Measurements from ENCODE around the gene KANTR. TPM values are rescaled to one million over a fixed set of nuclear protein-coding genes. Genes with fewer than 3 reads are reported as not detected.

KANTR gene
- total and polyA plus RNA-seq, 3 donors from 2014 or later, result 3.0 to 46.1 (median 39.3) TPM

DNA sequence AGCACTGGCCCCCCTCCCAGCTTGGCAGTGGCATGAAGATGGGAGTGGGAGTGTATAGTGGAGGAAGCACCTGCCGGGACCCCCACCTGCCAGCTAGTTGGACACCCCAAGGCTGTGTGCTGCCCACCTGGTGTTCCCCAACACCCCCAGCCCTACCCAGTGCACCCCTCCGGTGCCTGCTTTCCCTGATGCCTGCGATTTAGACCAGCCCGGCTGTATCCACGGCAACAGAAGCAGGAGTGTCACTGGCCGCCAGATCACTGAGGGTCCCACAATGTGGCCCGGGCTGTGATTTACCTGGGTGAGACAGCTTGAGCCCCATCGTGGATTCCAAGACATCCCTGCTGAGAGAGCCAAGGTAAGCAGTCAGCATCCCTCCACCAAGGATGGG lies 44.8 kb upstream of the KANTR start:
- Histone ChIP-seq H3K27ac (no peak overlapping the region), H3K27me3 (no peaks in the 10 kb centered on the region), H3K4me1 (no peaks in the 10 kb centered on the region), H3K4me3 (peak overlapping the region; percentile 44 to 53), H3K9me3 (no peaks in the 10 kb centered on the region), H3K36me3 (ENCODE audit: low read depth, missing control alignments) (no peaks in the 10 kb centered on the region)
- TF ChIP-seq CTCF (IDR thresholded peaks at IDR 0.05) (no peak), POLR2A (IDR thresholded peaks at IDR 0.05) (no peak)
- 17% methylated on average over 4 of the region's 8 CpGs; no CpG with 5 or more reads in 1 of the 2 donors for WGBS, 2 donors
- DNase-seq, result no peak
- intact Hi-C loops (cut with DNase I; ENCODE audit: low total_unique reads), result no loop called here

DNA sequence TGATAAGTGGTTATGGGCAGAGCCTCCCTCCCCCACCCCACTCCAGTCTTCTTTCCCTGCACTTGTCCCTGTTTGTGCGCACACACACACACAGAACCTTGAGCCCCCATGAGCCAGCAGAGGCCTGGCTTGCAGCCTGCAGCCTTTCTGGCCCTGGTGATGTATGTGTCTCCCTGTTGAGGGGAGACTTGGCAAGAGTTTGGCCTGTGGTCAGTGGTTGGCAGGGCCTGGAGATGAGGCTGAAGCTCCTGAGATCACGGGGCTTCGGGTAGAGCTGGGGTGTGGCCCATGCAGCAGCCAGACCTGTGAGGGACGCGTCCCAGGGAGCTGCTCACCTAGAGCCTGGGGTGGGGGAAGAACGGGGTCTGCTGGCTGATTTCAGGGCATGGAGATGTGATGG lies 43.1 kb upstream of the KANTR start:
- H3K4me3 ChIP-seq, result no peak overlapping the region
- no peak for TF ChIP-seq POLR2A (IDR thresholded peaks at IDR 0.05)
- TF ChIP-seq CTCF (IDR thresholded peaks at IDR 0.05), result no peak
- H3K36me3 ChIP-seq (ENCODE audit: low read depth, missing control alignments), result no peaks in the 10 kb centered on the region
- no peaks in the 10 kb centered on the region for H3K27me3 ChIP-seq
- no peaks in the 10 kb centered on the region for H3K4me1 ChIP-seq
- H3K9me3 ChIP-seq, result no peaks in the 10 kb centered on the region
- intact Hi-C loops (cut with DNase I; ENCODE audit: low total_unique reads), result no loop called here
- H3K27ac ChIP-seq, result no peak overlapping the region
- DNase-seq, result no peak
- 78% methylated on average over 5 of the region's 6 CpGs; no CpG with 5 or more reads in 1 of the 2 donors for WGBS, 2 donors

- Histone ChIP-seq H3K9me3 (no peaks in the 10 kb centered on the region), H3K27me3 (no peaks in the 10 kb centered on the region), H3K36me3 (ENCODE audit: low read depth, missing control alignments) (no peaks in the 10 kb centered on the region), H3K4me1 (no peaks in the 10 kb centered on the region), H3K27ac (no peak overlapping the region), H3K4me3 (no peak overlapping the region)
- 92 to 95% methylated on average over 6 of the region's 6 CpGs for WGBS, 2 donors
- intact Hi-C loops (cut with DNase I; ENCODE audit: low total_unique reads), result no loop called here
- DNase-seq, result no peak
- TF ChIP-seq POLR2A (IDR thresholded peaks at IDR 0.05), result no peak
- no peak for TF ChIP-seq CTCF (IDR thresholded peaks at IDR 0.05)
Measured at GRCh38 chrX:53055244-53055849, 38.6 kb upstream of the KANTR start.

- no peaks in the 10 kb centered on the region for H3K9me3 ChIP-seq
- H3K27ac ChIP-seq, result no peak overlapping the region
- no peak overlapping the region for H3K4me3 ChIP-seq
- 86 to 89% methylated on average over 5 of the region's 5 CpGs for WGBS, 2 donors
- TF ChIP-seq POLR2A (IDR thresholded peaks at IDR 0.05) (no peak), CTCF (IDR thresholded peaks at IDR 0.05) (no peak)
- intact Hi-C loops (cut with DNase I; ENCODE audit: low total_unique reads), result no loop called here
- no peaks in the 10 kb centered on the region for H3K4me1 ChIP-seq
- no peaks in the 10 kb centered on the region for H3K27me3 ChIP-seq
- no peak for DNase-seq
- H3K36me3 ChIP-seq (ENCODE audit: low read depth, missing control alignments), result no peaks in the 10 kb centered on the region
Measured at GRCh38 chrX:53056292-53056691, 37.6 kb upstream of the KANTR start.

DNA sequence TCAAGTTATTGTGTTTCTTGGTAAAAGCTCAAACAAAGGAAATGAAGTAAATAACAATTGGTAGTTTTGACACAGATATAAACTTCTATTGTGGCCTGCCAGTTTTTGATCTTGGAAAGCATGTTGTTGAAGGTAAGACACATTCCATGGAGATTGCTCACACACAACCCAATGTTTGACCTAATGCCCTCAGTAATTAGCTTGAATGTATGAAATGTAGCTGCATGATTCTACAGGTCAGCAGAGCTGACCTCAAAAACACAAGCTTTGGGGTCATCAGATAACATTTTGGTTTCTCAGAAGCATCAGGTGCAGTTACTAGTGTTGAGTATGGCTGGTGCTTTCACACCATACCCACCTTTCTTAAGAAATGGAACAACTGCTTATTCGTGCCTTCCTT lies 28.8 kb upstream of the KANTR start:
- intact Hi-C loops (cut with DNase I; ENCODE audit: low total_unique reads), result no loop called here
- DNase-seq, result no peak

More for the DNA sequence above, 28.8 kb upstream of the KANTR start:
- no peaks in the 10 kb centered on the region for H3K36me3 ChIP-seq (ENCODE audit: low read depth, missing control alignments)
- TF ChIP-seq CTCF (IDR thresholded peaks at IDR 0.05) (no peak), POLR2A (IDR thresholded peaks at IDR 0.05) (no peak)
- no peaks in the 10 kb centered on the region for H3K4me1 ChIP-seq
- WGBS, 2 donors, result 87 to 100% methylated on average over 1 of the region's 1 CpG
- H3K27ac ChIP-seq, result no peak overlapping the region
- H3K4me3 ChIP-seq, result no peak overlapping the region
- no peaks in the 10 kb centered on the region for H3K9me3 ChIP-seq
- no peaks in the 10 kb centered on the region for H3K27me3 ChIP-seq
